Measurements from ENCODE around the gene LCK. TPM values are rescaled to one million over a fixed set of nuclear protein-coding genes. Genes with fewer than 3 reads are reported as not detected.

Gene LCK
- total and polyA plus RNA-seq, 9 of the 15 experiments (the other 6 are each of a cell fraction or from before 2014, with no cell fraction given), result 0.04 to 0.47 (median 0.13) TPM; not detected in 6

DNA sequence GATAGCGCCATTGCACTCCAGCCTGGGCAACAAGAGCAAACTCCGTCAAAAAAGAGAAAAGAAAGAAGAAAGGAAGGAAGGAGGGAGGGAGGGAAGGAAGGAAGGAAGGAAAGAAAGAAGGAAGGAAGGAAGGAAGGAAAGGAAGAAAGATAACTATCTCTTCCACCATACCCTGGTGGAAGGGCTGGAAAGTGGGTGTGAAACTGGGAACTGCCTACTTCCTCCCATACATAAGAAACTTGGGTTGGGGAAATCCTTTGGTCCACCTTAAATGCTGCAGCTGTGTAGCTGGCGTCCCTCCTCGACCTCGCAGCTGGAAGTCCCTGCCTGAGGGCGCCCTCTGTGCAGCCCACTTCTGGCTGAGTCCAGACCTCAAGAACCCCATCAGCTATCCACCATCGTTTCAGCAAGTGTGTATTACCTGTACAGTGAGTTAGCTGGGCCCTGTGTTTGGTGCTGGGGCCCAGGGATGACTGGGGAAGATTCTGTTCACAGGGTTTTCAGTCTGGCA is 8.7 kb upstream of the LCK start (continued):
- TF ChIP-seq, protein P1, sequence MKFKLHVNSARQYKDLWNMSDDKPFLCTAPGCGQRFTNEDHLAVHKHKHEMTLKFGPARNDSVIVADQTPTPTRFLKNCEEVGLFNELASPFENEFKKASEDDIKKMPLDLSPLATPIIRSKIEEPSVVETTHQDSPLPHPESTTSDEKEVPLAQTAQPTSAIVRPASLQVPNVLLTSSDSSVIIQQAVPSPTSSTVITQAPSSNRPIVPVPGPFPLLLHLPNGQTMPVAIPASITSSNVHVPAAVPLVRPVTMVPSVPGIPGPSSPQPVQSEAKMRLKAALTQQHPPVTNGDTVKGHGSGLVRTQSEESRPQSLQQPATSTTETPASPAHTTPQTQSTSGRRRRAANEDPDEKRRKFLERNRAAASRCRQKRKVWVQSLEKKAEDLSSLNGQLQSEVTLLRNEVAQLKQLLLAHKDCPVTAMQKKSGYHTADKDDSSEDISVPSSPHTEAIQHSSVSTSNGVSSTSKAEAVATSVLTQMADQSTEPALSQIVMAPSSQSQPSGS (CRISPR knock-in tag; IDR thresholded peaks at IDR 0.05), result no peak
- TF ChIP-seq ZNF121 (CRISPR knock-in tag; conservative IDR thresholded peaks at IDR 0.05) (no peak), FOXJ3 (CRISPR knock-in tag; IDR thresholded peaks at IDR 0.05) (no peak), RB1 (IDR thresholded peaks at IDR 0.05; ENCODE audit: low read depth) (no peak), RFX1 (IDR thresholded peaks at IDR 0.05) (no peak), ZNF785 (CRISPR knock-in tag; IDR thresholded peaks at IDR 0.05) (no peak), ETS2 (tag; IDR thresholded peaks at IDR 0.05; ENCODE audit: borderline replicate concordance, poor library complexity, severe bottlenecking) (no peak), DMBX1 (CRISPR knock-in tag; IDR thresholded peaks at IDR 0.05; ENCODE audit: borderline replicate concordance) (no peak), CBX3 (IDR thresholded peaks at IDR 0.05; ENCODE audit: borderline replicate concordance in 1 of 2, low read length in 2 of 2) (no peak), ZNF77 (CRISPR knock-in tag; IDR thresholded peaks at IDR 0.05) (no peak), HMG20A (CRISPR knock-in tag; conservative IDR thresholded peaks at IDR 0.05) (no peak), ZNF583 (CRISPR knock-in tag; IDR thresholded peaks at IDR 0.05) (no peak), ZBED1 (IDR thresholded peaks at IDR 0.05) (no peak), HLTF (IDR thresholded peaks at IDR 0.05) (0 out of 2 replicates have a peak, but pooled peaks have one; percentile 56), SREBF2 (CRISPR knock-in tag; IDR thresholded peaks at IDR 0.05) (no peak), ASH1L (IDR thresholded peaks at IDR 0.05; ENCODE audit: borderline replicate concordance, low read depth, partially characterized antibody) (no peak), ZBTB1 (CRISPR knock-in tag; IDR thresholded peaks at IDR 0.05; ENCODE audit: borderline replicate concordance, low read depth) (no peak), MCM2 (IDR thresholded peaks at IDR 0.05; ENCODE audit: low read depth) (no peak), ZNF830 (CRISPR knock-in tag; IDR thresholded peaks at IDR 0.05) (no peak), ETV1 (tag; conservative IDR thresholded peaks at IDR 0.05; ENCODE audit: low read depth) (0 out of 2 replicates have a peak, but pooled peaks have one; percentile 20), ZC3H11A (IDR thresholded peaks at IDR 0.05; ENCODE audit: low read depth, low read length) (no peak), POU5F1 (IDR thresholded peaks at IDR 0.05; ENCODE audit: borderline replicate concordance, low read depth, low read length, partially characterized antibody) (no peak)
- TF ChIP-seq, protein P2, sequence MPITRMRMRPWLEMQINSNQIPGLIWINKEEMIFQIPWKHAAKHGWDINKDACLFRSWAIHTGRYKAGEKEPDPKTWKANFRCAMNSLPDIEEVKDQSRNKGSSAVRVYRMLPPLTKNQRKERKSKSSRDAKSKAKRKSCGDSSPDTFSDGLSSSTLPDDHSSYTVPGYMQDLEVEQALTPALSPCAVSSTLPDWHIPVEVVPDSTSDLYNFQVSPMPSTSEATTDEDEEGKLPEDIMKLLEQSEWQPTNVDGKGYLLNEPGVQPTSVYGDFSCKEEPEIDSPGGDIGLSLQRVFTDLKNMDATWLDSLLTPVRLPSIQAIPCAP (CRISPR knock-in tag; IDR thresholded peaks at IDR 0.05; ENCODE audit: borderline replicate concordance), result no peak
- TF ChIP-seq, protein P3, sequence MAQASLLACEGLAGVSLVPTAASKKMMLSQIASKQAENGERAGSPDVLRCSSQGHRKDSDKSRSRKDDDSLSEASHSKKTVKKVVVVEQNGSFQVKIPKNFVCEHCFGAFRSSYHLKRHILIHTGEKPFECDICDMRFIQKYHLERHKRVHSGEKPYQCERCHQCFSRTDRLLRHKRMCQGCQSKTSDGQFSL (CRISPR knock-in tag; IDR thresholded peaks at IDR 0.05), result no peak
- TF ChIP-seq, protein P3 (tag; IDR thresholded peaks at IDR 0.05), result no peak
- TF ChIP-seq, protein P4, sequence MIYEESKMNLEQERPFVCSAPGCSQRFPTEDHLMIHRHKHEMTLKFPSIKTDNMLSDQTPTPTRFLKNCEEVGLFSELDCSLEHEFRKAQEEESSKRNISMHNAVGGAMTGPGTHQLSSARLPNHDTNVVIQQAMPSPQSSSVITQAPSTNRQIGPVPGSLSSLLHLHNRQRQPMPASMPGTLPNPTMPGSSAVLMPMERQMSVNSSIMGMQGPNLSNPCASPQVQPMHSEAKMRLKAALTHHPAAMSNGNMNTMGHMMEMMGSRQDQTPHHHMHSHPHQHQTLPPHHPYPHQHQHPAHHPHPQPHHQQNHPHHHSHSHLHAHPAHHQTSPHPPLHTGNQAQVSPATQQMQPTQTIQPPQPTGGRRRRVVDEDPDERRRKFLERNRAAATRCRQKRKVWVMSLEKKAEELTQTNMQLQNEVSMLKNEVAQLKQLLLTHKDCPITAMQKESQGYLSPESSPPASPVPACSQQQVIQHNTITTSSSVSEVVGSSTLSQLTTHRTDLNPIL (CRISPR knock-in tag; IDR thresholded peaks at IDR 0.05), result no peak

Measured in K562 (cell line).